ENCODE measurements around the gene VPREB3. TPM values are rescaled to one million over a fixed set of nuclear protein-coding genes. Genes with fewer than 3 reads are reported as not detected.

VPREB3 gene
- total and polyA plus RNA-seq, 9 donors: 2.8 TPM; not detected in 8

- H3K4me1 ChIP-seq (ENCODE audit: insufficient read depth): no peaks in the 10 kb centered on the region
- H3K36me3 ChIP-seq: no peaks in the 10 kb centered on the region
- TF ChIP-seq EP300 (IDR thresholded peaks at IDR 0.05): no peak
- TF ChIP-seq CTCF (IDR thresholded peaks at IDR 0.05): no peak
- TF ChIP-seq POLR2A (IDR thresholded peaks at IDR 0.05): no peak
- H3K4me3 ChIP-seq: no peak overlapping the region
- no peaks in the 10 kb centered on the region for H3K9me3 ChIP-seq
- no peak for DNase-seq
- no peaks in the 10 kb centered on the region for H3K27me3 ChIP-seq
- 53 to 81% (median 64%) methylated on average over 4 of the region's 4 CpGs for WGBS, 3 donors
- H3K27ac ChIP-seq: no peak overlapping the region
- intact Hi-C loops (cut with DNase I): no loop called here
Observed at GRCh38 chr22:23756891-23757290, 2.7 kb upstream of the VPREB3 start.

GRCh38 chr22:23755711-23756110 lies 1.5 kb upstream of the VPREB3 start:
- H3K4me3 ChIP-seq: no peak overlapping the region
- H3K9me3 ChIP-seq: no peaks in the 10 kb centered on the region

DNA sequence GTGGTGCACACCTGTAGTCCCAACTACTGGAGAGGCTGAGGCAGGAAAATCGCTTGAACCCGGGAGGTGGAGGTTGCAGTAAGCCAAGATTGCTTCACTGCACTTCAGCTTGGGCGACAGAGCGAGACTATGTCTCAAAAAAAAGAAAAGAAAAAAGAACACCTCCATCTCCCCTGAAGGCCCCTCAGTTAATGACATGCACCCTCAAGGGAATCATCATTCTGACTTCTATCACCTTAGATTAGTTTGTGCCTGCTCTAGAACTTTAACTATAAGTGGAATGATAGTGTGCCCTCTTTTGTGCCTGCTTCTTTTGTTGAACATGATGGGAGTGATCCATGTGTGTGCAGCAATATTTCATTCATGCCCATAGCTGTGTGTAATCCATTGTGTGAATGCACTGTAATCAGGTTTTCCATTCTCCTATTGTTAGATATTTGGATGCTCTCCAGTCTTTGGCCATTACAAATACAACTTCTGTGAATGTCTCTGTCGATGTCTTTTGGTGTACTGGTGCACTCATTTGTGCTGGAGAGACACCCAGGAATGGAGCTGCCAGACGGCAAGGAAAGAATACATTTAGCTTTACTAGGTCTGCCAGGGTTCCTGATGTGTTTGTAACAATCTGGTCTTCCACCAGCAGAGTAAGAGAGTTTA lies 883 bp upstream of the VPREB3 start:
- no peaks in the 10 kb centered on the region for H3K27me3 ChIP-seq
- DNase-seq: no peak
- TF ChIP-seq CTCF (IDR thresholded peaks at IDR 0.05): no peak
- TF ChIP-seq POLR2A (IDR thresholded peaks at IDR 0.05): no peak
- TF ChIP-seq EP300 (IDR thresholded peaks at IDR 0.05): no peak
- 75 to 76% (median 76%) methylated on average over 6 of the region's 6 CpGs for WGBS, 3 donors
- no peaks in the 10 kb centered on the region for H3K36me3 ChIP-seq
- no peak overlapping the region for H3K27ac ChIP-seq
- no peak overlapping the region for H3K4me3 ChIP-seq
- no peaks in the 10 kb centered on the region for H3K4me1 ChIP-seq (ENCODE audit: insufficient read depth)
- H3K9me3 ChIP-seq: no peaks in the 10 kb centered on the region
- intact Hi-C loops (cut with DNase I): no loop called here

More at GRCh38 chr22:23755711-23756110, 1.5 kb upstream of the VPREB3 start:
- WGBS, 3 donors: 68 to 88% (median 80%) methylated on average over 8 of the region's 8 CpGs
- Histone ChIP-seq H3K27me3 (no peaks in the 10 kb centered on the region), H3K4me1 (ENCODE audit: insufficient read depth) (no peaks in the 10 kb centered on the region), H3K27ac (no peak overlapping the region), H3K36me3 (no peaks in the 10 kb centered on the region)
- no peak for TF ChIP-seq EP300 (IDR thresholded peaks at IDR 0.05)
- no peak for TF ChIP-seq POLR2A (IDR thresholded peaks at IDR 0.05)
- TF ChIP-seq CTCF (IDR thresholded peaks at IDR 0.05): no peak
- no peak for DNase-seq
- intact Hi-C loops (cut with DNase I): no loop called here

GRCh38 chr22:23753385-23753784 lies 840 bp downstream of the VPREB3 start:
- Histone ChIP-seq H3K4me3 (no peak overlapping the region), H3K9me3 (no peaks in the 10 kb centered on the region), H3K27me3 (no peaks in the 10 kb centered on the region), H3K27ac (no peak overlapping the region), H3K36me3 (no peaks in the 10 kb centered on the region), H3K4me1 (ENCODE audit: insufficient read depth) (peaks cover 4% of the 10 kb centered on the region)
- TF ChIP-seq CTCF (IDR thresholded peaks at IDR 0.05): no peak
- no peak for TF ChIP-seq EP300 (IDR thresholded peaks at IDR 0.05)
- TF ChIP-seq POLR2A (IDR thresholded peaks at IDR 0.05): no peak
- intact Hi-C loops (cut with DNase I): no loop called here
- no peak for DNase-seq
- WGBS, 3 donors: 57 to 68% (median 59%) methylated on average over 2 of the region's 2 CpGs
